ENCODE data around the gene PLXNB1. TPM values are rescaled to one million over a fixed set of nuclear protein-coding genes. Genes with fewer than 3 reads are reported as not detected.
A peak's percentile ranks its signal among the peaks of the same experiment; 100 is the strongest.
"Not testable (repeated sequence)": the region's sequence is repeated elsewhere in the genome, so short reads cannot be mapped to it uniquely, and the experiment has no call there.

Gene PLXNB1
- total RNA-seq, 1 donor from 2014 or later: 16.2 TPM

DNA sequence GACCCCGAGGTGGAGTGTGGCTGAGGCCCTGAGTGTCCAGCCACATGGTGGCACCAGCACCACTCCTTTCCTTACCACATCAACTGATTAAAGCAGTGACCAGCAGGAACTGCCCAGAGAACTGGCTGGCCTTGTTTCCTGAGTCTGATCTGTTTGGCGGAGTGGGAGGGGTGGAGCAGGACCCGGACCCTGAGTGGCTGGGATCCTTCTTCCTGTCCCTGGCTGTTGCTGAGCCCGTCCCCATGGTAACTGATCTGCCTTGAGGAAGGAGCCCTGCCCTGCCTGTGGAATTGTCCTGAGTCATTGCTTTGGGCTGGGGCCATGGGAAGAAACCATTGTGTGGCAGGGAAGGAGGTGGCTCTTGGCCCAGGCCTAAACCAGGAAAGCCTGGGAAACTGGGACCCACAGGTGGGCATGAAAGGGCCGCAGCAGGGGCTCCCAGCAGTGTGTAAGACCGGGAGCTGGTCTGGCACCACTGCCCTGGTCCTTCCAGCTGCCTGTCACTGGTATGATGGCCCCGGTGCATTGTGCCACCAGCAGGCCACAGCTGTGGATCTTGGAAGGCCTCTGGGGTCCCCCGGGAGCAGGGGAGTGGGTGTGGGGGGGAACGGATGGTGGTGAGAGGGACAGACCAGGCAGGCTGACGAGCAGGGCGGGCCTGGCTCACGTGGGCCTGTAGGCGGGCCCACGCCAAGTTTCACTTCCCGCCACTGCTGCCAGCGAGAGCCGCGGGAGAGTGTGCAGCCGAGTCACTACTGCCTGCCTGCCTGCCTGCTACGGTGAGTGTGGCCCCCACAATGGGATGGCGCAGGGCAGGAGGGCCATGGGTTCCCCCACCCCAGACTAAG is 35.9 kb upstream of the PLXNB1 start:
- DNase-seq (ENCODE audit: low read depth, low spot score): peak; percentile 100

DNA sequence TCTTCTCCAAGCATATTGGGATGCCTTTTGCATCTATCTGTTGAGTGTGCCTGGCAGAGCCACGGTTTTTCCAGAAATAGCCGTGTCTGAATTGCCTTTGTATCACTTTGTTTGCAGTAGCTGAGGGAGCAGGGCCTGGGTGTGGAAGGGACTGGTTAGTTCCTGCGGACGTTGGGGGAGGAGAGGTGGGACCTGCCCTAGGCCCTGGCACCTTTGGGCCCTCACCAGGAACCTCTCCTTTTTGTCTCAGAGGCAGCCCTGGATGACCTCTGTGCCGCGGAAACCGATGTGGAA is 35.3 kb upstream of the PLXNB1 start:
- no peak for DNase-seq (ENCODE audit: low read depth, low spot score)

DNA sequence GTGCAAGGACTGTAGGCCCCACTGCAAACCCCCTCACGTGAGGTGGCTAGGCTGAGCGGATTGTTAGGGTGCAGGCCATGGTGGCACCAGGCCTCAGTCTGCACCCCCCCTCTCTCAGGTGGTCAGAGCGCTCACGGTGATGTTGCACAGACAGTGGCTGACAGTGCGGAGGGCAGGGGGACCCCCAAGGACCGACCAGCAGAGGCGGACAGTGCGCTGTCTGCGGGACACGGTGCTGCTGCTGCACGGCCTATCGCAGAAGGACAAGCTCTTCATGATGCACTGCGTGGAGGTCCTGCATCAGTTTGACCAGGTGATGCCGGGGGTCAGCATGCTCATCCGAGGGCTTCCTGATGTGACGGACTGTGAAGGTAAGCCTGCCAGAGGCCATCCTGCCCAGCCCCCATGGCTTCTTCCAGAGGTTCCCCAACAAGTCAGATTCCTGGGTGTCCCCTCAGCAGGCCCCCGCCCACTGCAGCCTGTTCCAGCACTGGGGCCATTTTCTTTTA is 34.9 kb upstream of the PLXNB1 start:
- no peak for DNase-seq (ENCODE audit: low read depth, low spot score)

DNA sequence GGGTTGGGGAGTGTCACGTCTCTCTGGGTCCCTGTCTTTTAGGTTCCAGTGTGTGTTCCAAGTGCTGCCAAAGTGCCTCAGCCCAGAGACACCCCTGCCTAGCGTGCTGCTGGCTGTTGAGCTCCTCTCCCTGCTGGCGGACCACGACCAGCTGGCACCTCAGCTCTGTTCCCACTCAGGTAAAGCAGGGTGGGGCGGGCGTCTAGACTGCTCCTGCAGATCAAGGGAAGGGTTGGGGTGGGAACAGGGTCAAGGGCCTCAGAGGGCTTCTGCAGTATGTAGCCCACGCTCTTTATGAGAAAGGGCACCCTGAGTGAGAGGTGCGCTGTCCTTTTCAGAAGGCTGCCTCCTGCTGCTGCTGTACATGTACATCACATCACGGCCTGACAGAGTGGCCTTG is 33.8 kb upstream of the PLXNB1 start:
- no peak for DNase-seq (ENCODE audit: low read depth, low spot score)

DNA sequence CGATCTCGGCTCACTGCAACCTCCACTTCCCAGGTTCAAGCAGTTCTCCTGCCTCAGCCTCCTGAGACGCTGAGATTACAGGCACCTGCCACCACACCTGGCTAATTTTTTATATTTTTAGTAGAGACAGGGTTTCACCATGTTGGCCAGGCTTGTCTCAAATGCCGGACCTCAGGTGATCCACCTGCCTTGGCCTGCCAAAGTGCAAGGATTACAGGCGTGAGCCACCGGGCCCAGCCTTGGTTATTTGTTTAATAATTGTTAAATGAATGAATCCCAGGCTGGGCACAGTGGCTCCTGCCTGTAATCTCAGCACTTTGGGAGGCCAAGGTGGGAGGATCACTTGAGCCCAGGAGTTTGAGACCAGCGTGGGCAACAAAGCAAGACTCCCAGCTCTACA is 31.9 kb upstream of the PLXNB1 start:
- DNase-seq (ENCODE audit: low read depth, low spot score): not testable (repeated sequence)

DNA sequence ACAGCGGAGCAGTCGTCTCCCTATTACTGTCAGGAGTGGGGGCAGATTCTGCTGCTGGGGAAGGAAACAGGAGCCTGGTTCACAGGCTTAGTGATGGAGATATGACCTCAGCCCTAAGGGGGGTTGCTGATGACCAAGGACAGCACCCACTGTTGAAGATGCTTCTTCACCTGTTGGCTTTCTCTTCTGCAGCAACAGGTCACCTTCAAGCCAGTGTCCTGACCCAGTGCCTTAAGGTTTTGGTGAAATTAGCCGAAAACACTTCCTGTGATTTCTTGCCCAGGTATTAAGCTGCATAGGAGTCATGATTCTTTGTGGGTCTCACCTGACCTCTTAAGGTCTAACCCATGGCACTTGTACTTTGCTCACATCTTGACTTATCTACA is 30.6 kb upstream of the PLXNB1 start:
- no peak for DNase-seq (ENCODE audit: low read depth, low spot score)

DNA sequence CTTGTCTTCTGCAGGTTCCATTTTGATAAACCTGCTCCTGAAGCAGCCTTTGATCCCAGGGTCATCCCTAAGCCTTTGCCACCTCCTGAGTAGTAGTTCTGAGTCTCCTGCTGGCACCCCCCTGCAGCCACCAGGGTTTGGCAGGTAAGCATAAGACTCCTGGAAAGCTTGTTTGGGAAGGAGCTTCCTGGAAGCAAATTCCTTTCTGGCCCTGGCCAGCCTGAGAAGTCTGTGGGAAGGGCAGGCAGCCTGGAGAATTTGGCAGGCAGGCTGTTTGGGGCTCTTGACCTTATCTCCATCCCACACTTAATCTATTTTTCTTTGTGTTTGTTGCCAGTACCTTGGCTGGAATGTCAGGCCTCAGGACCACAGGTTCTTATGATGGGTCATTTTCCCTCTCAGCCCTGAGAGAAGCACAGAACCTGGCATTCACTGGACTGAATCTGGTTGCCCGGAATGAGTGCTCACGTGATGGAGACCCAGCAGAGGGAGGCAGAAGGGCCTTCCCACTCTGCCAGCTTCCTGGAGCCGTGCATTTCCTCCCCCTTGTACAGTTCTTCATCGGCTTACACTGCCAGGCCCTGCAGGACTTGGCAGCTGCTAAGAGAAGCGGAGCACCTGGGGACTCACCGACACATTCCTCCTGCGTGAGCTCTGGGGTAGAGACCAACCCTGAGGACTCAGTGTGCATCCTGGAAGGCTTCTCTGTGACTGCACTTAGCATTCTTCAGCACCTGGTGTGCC is 30.1 kb upstream of the PLXNB1 start:
- no peak for DNase-seq (ENCODE audit: low read depth, low spot score)

DNA sequence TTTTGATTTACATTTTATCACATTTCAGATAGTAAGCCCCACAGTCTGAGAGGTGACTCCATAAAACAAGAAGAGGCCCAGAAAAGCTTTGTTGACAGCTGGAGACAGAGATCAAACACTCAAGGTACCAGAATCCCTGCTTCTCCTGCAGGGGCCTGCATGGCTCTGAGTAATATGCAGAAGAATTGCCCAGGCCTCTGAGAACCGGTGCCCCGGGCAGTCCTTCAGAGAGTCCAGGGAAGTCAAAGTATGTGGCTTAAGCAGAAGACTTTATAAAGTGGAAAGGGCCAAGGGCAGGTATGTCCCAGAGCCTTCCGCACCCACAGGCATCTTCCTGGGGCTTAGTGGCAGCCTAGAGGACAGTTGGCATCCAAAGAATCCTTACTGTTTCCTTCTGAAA is 29.4 kb upstream of the PLXNB1 start:
- no peak for DNase-seq (ENCODE audit: low read depth, low spot score)

DNA sequence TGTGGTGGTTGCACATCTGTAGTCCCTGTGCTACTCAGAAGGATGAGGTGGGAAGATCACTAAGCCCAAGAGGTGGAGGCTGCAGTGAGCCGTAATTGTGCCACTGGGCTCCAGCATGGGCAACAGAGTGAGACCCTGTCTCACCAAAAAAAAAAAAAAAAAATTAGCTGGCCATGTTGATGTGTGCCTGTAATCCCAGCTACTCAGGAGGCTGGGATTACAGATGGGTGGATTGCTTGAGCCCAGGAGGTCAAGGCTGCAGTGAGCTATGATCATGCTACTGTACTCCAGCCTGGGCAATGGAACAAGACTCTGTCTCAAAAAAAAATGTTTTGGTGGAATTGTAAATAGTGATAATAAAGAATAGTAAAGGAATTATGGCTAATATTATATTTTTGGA is 26.6 kb upstream of the PLXNB1 start:
- DNase-seq (ENCODE audit: low read depth, low spot score): no peak

DNA sequence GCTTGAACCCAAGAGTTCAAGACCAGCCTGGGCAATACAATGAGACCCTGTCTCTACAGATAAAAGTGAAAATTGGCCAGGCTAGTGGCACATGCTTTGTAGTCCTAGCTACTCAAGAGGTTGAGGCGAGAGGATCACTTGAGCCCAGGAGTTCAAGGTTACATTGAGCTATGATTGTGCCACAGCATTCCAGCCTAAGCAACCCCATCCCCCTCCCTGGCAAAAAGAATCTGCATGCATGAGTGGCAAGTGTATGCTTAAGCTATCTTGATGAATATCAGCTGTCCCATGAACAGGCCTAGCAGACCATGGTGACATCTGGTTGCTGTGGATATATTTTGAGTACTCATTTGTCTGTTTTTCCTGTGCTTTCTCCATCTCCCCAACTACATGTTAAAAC is 21.4 kb upstream of the PLXNB1 start:
- DNase-seq (ENCODE audit: low read depth, low spot score): no peak

DNA sequence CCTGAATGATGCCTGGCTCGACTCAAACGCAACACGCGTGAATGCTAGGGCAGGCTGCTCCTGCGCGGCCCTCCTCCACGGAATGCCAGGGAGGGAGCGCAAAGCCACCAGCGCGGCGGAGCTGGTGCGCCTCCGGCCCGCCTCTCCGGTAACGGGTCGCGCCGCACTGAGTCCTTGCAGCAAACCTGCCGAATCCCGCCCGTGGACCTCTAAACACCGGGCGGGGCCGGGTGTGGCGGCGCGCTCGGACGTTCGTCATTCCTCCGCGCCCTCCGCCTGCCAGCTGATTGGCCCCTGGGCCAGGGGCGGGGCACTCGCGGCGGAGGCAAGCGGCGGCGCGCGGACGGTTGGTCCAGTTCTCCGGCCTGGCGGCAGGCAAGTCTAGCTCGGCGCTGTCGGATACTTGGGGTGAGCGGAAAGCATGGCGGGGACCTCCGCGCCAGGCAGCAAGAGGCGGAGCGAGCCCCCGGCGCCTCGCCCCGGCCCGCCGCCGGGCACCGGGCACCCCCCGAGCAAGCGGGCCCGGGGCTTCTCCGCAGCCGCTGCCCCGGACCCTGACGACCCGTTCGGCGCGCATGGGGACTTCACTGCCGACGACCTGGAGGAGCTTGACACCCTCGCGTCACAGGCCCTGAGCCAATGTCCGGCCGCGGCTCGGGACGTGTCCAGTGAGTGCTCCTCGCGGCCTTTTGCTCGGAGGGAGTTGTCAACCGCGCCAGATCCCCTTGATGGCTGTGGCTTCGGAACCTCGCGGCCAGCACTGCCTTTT is 16.7 kb upstream of the PLXNB1 start, which contains the start of gene ATRIP:
Gene ATRIP (plus strand): TSS at position 313 of the 769 bp plus-strand sequence. CDS start 109 bp downstream, at position 422.
- DNase-seq (ENCODE audit: low read depth, low spot score): peak; percentile 32

DNA sequence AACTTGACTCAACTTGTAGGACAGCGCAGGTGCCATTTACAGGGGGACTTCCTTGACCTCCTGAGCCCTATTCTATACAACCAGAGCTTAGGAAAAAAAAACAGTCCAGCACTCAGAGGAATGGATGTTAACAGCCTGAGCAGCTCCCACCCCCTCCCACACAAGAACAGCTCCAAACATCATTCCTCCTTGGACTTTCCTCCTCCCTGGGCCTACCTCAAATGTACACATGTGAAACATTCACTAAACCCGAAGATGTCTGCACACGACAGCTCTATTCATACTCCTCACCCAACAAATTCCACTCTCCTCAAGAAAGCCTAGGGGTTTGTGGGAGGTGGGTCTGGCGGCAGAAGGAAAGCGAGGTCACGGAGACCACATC is 16.1 kb upstream of the PLXNB1 start:
- DNase-seq (ENCODE audit: low read depth, low spot score): no peak

DNA sequence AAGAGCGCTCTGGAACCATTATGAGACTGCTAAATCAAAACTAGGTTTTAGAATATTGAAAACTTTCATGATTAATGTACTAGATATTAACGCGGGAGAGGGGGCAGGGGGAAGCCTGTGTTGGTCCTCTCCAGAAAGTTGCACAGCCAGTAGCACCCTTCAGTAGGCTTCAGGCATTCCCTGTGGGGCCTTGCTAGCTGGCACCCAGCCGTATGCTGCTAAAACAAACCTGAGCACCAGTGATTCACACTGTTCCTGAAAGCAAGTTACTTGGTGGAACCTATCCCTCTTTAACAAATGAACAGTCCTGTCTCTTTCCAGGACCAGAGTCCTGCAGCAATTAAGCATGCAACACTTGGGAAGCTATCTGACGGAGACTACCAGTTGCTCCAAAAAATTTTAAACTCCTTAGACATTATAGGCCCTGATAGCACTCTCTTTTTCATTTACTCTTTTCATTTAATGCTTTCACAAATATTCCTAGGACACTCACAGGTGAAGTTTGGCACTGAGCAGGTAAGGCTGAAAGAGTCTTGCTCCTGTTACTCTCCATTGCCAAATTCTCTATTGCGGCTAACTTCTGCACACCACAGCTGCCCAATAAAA is 15.5 kb upstream of the PLXNB1 start:
- no peak for DNase-seq (ENCODE audit: low read depth, low spot score)

DNA sequence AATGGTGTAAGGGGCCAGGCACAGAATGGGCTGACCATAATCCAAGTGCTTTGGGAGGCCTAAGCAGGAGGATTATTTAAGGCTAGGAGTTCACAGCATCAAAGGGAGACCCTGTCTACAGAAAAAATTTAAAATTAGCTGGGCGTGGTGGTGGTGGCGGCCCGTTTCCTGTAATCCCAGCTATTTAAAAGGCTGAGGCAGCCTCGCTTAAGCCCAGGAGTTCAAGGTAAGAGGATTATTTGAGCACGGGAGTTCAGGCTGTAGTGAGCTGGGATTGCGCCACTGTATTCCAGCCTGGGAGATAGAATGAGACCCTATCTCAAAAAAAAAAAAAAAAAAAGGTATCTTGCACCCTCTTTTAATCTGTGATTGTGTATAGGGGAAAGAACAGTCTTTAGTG is 12.1 kb upstream of the PLXNB1 start:
- no peak for DNase-seq (ENCODE audit: low read depth, low spot score)

DNA sequence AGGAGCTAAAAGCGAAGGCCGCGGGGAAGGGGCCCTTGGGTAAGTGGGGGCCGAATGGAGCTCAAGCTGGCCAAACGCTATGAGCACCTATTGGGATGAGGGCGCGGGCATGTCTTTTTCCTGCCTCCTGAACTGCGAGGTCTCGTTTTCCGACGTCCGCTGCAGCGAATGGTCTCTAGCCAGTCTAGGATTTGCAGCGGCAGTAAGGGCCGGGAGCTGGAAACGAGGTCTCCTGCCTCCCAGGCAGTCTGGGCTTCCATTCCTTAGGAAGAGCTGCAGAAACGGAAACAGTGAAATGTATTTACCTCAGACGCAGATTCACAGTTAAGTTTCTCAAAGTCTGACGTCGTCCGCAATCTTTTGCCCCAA is 10.7 kb upstream of the PLXNB1 start:
- no peak for DNase-seq (ENCODE audit: low read depth, low spot score)

DNA sequence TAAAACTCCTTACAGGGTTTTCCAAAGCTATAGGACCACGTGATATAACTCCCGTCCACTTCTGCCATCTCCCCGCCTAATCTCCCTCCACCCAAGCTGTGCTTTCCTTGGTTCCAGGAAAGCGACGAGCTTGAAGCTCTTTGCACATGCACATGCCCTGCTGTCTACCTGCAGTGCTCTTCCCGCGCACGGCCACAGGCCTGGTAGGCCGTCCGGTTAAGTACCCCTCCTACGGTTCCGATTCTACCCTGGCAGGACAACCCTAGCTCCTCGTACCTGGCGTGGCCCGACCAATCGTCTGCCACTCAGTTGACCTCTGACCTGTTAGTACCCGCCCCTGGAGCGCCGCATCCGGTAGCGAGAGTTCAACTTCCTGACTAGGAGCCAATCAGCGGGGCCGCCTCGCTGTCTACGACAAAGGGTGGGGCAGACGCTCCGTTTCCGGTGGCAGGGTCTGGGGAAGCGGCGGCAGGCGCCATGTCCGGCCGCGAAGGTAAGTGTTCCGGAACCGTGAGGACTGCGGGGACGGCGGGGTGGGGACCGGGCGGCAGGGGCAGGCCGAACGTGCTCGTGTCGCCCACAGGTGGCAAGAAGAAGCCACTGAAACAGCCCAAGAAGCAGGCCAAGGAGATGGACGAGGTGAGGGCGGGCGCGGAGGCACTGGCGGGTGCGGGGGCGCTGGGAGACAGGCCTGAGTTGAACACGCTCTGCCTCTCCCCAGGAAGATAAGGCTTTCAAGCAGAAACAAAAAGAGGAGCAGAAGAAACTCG is 10.1 kb upstream of the PLXNB1 start, which contains the start of the genes CCDC51 and TMA7:
Gene CCDC51 (minus strand): TSS at position 300 of the 770 bp plus-strand sequence. CDS start 4,991 bp downstream, outside the sequence.
Gene TMA7 (plus strand): TSS at position 438 of the 770 bp plus-strand sequence. CDS start 40 bp downstream, at position 478.
- peak; percentile 83 for DNase-seq (ENCODE audit: low read depth, low spot score)

DNA sequence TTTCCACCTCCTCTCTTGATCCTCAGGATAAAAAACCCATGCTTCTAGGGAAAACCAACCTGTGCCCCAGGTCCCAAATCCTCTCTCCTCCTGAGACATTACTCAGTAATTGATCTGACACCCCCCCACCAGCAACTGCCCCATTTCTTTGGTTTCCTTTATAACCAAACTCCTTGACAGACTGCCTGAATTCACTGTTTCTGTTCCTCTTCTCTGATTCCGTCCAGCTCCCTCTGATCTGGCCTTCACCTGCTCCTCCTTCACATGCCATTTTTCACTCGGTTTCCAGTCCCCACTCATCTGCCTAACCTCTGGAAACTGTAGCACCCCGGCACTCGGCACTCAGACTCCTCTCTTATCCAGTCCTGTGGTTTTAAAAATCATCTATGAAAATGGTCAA is 7.9 kb upstream of the PLXNB1 start:
- no peak for DNase-seq (ENCODE audit: low read depth, low spot score)

DNA sequence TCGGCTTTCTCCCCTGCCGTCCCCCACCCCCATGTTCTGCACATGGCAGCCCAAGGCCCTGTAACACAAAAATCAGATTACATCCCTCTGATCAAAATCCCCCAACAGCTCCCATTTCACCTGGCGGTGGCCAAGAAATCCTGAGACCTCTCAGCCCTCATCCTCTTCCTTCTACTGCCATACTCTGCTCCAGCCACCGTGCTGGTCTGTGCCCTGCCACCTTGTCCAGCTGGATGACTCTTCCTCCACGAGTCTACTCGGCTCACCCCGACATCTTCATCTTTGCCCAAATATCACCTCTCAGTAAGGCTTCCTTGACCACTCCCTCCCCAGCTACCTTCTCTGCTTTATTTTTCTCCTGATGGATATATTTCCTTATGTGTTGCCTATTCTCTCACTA is 7.0 kb upstream of the PLXNB1 start:
- DNase-seq (ENCODE audit: low read depth, low spot score): no peak

DNA sequence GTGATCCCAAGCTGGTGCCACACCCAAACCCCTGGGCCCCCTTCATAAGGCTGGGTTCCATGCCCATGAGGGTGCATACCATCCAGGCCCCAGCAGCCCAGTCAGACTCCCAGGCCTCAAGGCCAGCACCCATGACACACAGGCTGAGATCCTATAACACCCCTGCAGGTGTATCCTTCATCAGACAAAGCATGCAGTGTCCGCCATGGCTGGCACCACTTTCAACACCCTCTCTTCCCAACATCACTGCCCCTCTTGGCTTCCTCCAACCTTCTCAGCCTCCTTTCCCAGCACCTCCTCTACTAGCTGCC is 6.5 kb upstream of the PLXNB1 start:
- no peak for DNase-seq (ENCODE audit: low read depth, low spot score)

DNA sequence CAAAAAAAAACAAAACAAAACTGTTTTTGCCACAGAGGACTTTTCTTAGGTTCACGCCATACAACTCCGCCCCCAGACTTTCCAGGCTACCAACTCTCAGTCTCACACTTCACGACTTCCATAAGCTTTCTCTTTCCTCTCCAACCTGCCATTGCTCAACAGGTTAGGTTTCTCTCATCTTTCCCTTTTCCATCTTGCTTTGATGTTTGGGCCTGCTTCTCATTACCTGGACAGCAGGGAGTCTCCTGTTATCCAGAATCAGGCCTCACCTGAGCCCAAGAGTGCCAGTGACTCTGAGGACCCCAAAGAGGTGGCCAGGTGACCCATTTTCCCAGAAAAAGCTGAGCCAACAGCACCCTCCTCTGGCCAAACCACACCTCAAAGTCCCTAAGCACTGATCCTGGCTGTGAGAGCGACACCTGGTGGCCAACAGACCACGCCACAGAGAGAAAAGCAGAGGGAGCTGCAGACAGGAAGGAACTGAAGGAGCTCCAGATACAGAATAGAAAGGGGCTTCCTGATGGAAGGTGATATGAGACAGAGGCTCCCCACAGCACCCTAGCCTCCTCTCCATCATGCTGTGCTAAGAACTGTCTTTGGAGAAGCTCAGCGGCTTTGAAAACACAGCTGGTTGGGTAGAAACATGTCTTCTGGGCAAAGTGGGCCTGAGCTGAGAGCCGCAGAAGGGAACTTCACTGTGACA is 6.0 kb upstream of the PLXNB1 start:
- DNase-seq (ENCODE audit: low read depth, low spot score): peak; percentile 37
